HuH-7 (cell line): ENCODE results near the gene GOLIM4.
"Not testable (repeated sequence)": the region's sequence is repeated elsewhere in the genome, so short reads cannot be mapped to it uniquely, and the experiment has no call there.

Experiments
- DNase-seq: peaks from one replicate; pipeline ENCODE4 v3.0.0; 2011; ENCODE audit warnings: low spot score

Gene GOLIM4

DNA sequence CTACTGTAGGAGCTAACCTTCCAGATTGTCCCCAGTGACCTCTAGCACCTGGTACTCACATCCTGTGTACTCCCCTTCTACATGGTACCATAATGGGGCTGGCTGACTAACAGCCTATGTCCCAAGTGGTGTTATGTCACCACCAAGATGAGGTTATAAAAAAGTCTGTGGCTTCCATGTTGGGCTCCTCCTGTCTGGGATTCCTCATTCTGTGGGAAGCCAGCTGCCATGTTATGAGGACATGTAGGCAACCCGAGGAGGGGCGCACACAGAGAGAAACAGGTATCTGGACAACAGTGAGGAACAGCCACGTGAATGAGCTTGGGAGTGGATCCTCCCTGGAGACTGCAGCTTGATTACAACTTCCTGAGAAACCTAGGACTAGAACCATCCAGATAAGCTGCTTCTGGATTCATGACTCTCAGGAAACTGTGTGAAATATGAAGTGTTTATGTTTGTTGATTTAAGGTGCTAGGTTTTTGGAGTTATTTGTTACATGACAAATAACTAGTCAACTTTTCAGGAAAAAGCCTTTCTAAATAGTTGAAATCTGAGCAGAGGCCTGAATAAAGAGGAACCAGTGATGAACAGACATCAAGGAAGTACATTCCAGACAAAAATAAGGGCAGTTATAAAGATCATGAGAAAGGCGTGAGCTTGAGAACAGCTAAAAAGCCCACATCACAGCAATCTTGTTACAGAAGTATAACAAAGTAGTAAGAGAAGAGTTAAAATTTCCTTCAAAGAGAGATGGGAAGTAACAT, 21.7 kb downstream of the GOLIM4 start:
- no peak for DNase-seq

DNA sequence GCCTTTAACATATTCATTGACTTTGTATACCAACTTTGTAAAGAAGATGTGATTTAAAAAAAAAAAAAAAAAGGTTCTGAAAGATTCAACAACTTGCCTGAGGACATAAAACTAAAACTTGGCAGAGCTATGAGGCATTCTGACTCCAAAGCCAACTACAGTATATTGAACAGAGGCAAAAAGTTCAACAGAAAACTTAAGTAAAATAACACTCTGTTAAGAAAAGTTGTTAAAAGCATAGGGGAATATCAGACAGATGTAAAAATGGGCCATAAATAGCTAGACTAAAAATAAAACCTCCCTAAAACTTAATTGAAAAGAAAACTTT, 23.4 kb downstream of the GOLIM4 start:
- DNase-seq: no peak

DNA sequence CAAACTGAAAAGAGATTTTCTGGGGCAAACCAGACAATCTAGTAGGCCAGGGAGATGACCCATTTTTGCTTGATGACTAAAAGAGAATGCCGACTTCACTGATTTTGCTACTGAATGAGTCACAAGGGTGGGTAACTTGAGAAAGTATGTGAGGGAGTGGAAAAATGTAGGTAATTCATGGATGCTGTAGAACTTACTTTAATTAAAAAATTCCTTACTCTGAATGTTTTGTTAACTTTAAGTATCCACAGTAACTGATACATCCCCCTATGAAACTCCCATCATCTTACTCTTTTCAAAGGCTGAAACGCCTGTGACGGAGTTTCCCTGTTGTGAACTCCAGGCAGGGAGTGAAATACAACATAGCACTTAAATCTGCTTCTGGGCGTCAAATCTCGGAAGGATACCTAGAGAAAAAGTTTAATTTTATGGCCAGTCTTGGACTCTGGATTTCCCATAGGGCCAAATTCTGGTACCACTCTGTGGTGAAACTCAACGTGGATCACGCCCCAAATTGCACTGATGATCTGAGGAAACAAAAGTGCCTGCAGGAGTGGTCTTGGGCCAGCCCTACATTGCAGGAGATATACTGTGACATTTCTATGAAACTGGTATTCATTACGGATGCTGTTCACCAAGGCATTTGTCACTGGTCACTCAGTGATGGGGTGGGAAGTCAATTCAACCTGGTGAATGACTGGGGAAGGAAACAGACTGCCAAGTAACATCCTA, 24.0 kb downstream of the GOLIM4 start:
- no peak for DNase-seq

DNA sequence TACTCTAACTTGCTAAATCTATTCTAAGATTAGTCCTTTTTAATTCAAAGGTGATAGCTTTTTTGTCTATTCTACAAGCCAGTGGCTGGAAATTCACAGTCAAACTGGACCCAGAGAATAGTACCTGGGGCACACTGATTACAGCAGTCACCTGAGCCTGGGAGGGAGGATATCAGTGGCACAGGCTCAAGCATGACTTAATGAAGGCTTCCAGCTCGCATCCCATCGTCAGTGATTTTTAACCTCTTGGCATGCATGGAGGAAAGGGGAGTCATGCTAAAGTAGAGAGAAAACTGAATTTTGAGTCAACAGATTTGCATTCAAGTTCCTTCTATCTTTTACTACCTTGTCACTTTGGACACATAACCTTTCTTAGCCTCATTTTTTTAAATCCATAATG, 24.8 kb downstream of the GOLIM4 start:
- DNase-seq: no peak

DNA sequence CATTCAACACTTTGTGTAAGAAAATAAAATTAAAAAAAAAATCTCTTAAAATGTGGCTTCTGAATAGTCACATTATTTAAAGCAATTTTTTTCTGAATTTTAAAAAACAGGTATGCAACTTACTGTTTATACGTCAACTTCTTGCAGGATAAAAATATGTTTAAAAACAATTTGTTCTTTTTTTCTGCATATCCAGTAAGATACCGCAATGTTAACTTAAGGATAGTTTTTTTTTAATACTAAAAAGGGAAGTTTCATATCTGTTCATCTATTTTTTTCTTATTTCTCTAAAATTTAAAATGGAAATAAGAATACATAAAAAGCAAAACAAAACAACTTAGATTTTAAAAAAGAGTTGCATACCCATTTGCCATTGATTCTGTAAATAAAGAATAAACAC, 27.4 kb downstream of the GOLIM4 start:
- no peak for DNase-seq

DNA sequence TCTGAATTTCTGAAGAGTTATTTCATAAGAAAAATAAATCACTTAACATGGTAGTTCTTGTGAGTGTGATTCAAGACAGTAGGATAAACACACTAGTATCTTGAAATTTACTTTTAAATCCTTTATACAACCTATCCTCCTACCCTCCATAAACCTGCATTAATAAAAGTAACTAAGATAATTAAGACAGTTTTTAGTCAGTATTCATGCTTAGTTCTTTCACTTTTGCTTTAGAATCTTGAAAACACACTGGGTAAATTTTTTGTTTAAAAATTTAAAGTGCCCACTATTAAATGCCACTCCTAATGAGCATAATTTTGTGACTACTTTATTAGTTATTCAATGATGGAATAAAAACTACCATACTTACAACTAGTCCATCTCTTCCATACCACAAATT, 28.8 kb downstream of the GOLIM4 start:
- no peak for DNase-seq

DNA sequence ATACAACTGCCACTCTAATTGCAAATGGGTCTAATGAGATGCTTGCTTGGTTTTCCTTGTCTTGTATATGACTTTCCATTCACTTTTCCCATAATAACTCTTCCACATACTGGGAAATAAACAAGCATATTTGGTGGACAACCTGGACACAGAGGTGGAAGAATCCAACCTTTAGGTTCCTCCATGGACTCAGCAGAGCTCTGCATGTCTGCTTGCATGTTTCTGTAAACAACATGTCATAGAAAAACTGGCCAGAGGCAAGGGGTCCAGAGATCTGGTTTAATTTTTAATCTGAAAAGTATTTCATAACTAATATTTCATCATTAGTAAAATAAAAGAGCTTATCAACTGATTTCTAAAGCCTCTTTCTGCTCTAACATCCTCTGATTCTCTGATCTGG, 30.2 kb downstream of the GOLIM4 start:
- no peak for DNase-seq

DNA sequence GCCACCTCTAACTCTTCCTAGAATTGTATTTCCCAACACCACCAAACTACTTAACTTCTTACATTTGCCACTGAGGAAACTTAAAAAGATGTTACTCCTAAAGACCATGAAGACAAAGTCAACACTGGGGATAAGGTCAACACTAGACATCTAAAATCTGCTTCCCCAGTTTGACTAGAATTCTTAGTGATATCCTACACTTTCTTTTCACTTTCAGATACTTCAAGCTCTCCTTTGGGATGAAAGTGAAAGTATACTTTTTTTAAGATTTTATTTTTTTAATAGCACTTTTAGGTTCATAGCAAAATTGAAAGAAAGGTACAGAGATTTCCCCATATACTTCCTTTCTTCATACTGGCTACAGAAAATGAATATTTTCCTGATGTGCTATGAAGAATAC, 32.6 kb downstream of the GOLIM4 start:
- no peak for DNase-seq

DNA sequence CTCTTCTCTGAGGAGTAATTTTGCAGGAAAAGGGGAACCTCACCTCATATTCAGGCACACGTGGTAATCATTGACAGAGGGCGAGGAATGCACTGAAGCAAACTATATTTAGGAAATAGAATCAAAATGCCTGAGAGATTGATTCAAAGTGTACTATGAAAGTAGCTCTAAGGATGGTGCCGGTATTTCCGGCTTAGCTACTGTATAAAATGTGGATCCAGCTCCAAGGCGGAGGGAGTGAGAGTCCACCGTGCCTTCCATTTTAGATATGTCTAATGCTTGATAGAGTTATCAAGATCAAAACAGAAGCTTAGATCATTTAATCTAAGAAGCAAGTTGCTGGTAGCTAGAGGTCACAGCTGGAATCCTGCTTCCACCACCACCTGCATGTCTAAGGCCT, 33.0 kb downstream of the GOLIM4 start:
- DNase-seq: no peak

DNA sequence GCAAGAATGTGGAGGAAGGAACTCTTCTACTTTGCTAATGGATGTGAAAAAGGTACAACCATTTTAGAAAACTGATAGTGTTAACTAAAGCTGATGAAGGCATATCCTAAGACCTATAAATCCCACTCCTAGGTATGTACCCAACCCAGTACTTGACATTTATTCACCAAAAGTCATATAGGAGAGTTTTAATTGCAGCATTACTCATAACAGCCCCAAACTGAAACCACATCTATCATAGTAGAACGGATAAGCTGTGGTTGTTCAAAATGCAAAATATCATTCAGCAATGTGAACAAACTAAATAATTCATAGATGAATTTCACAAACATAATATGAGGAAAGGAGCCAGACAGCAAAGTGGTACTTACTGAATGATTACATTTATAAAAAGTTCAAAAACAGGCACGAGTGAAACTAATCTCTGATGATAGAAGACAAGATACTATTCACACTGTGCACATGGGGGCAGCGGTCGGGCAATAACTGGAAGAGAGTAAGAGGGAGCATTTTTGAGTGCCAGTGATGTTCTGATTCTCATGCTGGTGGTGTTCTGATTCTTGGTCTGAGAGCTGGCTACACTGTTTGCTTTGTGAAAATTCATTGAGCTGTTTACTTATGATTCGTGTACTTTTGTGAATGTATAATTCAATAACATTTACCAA, 34.3 kb downstream of the GOLIM4 start:
- DNase-seq: no peak

DNA sequence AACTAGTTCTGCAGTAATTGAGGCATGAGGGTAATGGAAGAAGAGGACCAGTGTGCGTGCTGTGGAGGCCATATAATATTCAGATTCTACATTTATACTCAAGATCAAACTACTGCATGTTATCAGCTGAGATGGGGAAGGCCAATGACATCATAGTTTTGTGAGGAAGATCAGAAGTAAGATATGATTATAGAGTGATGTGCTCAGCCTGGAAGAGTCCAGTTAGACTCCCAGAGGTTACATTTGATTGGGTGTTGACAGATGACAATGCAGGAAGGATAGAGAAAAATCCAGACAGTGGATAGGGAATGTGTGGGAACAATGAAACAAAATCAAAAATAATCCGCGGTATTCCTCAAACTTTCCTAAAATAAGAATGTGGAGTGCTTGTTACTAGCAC, 35.4 kb downstream of the GOLIM4 start:
- no peak for DNase-seq

DNA sequence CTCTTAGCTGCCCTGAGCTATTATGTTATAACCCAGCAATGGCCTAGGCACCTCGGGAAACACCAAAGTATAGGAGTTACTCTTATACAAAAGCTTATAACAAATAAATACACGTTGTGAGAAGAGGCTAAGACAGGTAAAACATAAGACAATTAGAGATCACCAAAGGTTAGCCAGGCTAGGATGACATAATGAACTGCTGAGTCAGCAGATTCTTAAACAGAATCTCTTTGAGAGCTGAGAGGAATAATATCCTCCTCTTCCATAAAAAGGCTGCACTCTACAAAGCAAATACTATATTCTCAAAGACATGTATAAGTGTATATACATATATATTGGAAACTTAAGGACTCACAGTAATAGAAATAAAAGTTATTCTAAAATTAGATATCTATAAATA, 37.2 kb downstream of the GOLIM4 start:
- DNase-seq: no peak

DNA sequence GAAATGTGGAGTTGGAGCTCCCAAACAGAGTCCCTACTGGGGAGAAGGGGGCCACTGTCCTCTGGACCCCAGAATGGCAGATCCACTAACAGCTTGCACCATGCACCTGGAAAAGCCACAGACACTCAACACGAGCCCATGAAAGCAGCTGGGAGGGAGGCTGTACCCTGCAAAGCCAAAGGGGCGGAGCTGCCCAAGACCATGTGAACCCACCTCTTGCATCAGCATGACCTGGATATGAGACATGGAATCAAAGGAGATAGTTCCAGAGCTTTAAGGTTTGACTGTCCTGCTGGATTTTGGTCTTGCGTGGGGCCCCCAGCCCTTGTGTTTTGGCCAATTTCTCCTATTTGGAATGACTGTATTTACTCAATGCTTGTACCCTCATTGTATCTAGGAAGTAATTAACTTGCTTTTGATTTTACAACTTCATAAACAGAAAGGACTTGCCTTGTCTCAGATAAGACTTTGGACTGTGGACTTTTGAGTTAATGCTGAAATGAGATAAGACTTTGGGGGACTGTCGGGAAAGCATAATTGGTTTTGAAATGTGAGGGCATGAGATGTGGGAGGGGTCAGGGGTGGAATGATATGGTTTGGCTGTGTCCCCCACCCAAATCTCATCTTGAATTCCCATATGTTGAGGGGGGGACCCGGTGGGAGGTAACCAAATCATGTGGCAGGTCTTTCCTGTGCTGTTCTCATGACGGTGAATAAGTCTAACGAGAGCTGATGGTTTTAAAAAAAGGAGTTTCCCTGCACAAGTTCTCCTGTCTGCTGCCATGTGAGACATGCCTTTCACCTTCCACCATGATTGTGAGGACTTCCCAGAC, 39.1 kb downstream of the GOLIM4 start:
- DNase-seq: not testable (repeated sequence)

DNA sequence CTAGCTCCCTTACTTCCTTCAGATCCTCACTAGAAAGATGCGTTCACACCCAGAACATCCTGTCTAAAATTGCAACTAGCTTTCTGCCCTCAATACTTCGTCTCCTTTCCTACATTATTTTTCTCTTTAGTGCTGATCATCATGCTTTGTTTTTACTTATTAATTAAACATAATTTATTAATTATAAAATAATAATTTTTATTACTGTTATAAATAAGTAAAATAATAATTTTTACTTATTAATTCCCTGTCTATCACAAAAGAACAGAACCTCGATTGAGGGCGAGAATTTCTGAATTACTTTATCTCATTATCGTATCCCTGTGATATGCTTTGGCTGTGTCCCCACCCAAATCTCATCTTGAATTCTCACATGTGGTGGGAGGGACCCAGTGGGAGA, 41.3 kb downstream of the GOLIM4 start:
- DNase-seq: no peak

DNA sequence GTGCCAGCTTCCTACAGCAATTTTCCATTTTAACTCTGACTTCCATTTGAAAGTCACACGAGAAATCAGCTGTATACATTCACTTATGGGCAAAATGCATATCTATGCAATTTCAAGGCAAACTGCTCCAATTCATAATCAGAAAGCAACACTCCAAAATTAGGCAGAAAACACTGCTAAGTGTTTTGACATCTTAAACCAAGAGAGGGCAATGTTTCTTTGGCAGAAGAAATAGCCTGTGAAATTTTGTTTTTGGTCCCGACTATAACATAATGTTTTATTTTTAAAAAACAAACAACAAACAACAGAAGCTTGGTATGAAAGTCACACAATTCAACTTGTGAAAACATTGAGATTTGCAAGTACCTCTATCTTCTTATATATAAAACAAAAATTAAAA, 42.6 kb downstream of the GOLIM4 start:
- DNase-seq: no peak

DNA sequence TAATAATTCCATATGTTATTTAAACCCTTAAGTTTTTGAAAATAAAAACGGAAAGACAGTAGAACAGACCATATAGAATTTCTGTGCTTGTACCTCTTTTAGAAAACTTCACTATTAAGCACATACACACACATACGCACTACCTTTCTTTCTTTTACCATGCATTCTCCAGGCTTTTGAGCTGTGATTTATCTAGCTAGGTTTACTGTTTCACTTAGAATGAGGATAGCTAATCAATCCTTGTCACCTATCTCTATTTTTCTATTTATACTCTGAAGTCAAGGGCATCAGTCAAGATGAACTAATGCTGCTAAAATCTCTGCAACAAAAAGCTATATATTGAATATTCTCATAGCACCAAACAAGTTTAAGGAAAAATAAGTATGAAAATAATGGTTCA, 43.2 kb downstream of the GOLIM4 start:
- no peak for DNase-seq

DNA sequence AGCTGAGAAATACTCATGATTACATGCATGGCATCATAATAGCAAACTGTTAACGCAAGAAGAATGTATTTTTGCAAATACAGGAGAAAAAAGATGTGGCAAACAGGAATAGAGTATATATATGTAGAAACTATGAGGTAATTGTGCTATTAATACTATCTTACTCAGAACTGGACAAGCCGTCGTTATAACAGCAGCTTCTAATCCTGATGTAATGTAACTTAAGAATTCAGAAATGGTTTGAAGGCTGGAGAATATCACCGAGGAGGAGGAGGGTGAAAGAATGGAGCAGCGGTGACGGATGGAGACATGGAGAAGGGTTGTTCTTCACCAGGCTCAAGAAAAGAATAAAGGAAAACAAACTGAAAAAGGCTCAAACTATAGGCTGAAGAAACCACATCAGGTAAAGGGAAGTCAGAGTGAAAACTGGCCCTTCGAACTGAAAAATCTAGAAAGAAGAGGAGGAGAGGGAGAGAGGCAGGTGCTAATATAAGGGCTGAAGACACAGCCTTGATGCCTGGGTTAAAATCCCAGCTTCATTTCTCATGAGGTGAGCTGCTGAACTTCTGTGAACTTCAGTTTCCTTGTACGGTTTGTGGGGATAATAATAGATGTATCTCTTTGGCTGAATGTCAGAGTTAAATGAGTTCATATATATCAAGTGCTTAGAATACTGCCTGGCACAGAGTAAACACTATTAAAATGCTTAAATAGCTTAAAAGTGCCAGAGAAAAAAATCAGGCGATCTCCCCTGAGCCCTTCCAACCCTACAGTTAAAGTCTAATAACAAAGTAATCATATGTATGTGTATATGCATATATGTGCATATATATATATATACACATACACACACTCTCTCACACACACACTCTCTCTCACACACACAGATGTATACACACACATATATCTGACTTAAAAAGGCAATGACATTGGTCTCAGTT, 43.9 kb downstream of the GOLIM4 start:
- DNase-seq: no peak

DNA sequence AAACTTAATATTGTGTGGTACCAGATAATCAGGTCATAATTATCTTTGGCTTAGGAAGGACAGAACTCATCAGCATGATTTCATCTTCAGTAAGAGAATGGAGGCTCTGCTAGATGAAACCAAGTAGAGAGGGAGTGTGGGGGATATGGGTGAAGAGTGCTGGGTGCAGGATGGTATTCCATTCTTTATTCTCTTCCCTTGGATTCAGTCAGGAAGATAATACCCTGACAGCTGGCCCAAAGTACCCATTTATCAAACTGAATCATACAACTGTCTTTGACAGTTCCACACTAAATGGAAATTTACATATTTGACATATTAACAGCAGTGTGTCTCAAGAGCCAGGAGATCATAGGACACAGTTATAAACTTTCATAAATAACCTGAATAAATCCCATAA, 44.7 kb downstream of the GOLIM4 start:
- DNase-seq: no peak

DNA sequence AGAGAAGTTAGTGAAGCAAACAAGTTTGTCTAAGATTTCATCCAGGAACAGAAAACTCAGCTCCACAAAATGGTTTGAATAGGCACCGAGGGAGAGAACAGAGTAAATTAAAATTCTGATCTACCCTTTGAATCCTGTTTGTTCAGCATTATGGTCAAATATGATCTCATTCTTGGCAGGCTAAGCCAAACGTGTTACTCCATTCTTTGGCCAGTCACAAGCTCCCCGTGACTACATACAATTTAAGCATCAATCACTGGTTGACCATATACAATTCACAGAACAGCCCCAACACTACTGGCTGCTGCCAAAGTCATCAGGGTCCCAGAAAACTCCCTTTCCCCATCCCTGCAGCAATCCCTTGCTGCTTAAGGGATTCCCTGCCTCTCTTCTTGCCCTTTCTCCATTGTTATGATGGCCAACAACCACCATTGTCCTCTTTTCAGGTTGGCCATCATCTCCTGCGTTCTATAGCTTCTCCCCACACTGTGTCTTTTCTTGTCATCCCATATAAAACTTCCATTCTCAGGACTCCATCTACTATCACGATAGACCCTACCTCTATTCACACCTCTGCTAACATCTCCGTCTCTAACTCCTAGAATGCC, 46.3 kb downstream of the GOLIM4 start:
- no peak for DNase-seq

DNA sequence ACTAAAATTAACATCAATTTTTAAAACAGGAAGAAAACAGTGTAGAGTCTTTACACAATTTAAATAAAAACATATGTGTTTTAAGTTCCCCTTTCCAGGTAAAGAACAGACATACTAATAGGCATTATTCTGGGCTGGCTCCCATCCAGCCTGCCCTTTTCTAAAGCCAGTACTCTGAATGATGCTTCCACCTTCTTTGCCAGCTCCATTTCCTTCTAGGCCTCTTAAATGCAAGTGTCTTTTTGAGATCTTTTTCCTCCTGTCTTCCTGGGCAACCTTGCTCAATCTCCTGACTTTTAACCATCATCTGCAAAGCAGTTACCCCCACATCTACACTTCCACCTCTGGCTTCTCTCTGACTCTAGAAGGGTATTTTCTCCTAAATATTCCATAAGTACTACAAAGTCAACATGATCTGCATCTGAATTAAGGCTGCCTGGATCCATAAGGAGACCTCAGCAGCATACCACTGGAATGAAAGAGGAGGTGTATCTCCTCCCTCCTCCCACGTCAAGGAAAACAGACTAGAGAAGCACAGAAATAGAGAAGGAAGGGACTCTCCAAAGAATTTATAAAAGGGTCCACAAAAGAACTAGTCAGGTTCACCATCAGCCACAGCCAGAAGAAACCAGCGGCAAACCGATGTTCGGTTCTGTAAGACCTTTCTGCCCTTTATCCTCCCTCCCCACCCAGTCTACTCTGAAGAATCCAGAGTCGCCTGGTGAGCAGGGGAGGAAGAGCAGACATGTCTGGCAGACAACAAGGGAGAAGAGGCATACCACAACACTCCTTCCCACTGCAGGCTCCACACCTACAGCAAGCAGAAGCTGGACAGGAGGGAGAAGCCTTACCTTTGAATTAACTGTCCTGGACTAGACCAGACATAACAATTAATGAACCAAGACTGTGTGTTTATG, 47.1 kb downstream of the GOLIM4 start:
- no peak for DNase-seq
